Measurements from ENCODE around the gene AVPR2.

The AVPR2 gene

DNA sequence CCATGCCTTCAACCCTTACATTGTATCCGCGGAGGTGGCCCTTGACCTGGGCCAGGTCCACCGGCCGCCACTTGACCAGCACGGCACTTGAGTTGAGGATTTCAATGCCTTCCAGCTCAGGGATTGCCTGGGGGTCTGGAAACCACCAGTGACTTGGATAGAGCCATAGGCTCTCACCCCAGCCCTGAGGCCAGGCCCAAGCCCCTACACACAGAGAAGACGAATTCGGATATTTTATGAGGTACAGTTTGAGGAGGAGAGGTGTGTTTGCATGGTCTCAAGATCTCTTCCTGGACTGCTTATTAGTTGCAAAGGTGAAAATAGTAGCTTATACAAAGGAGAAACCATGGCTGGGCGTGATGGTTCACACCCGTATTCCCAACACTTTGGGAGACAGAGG is 38.8 kb upstream of the AVPR2 start:
- H3K4me1 ChIP-seq (ENCODE audit: control insufficient read depth in 1 of 2, insufficient read depth in 2 of 2, low read length in 2 of 2) = no peaks in the 10 kb centered on the region
- H3K27me3 ChIP-seq (ENCODE audit: low read depth, low read length) = no peaks in the 10 kb centered on the region
- no peak overlapping the region for H3K4me3 ChIP-seq (ENCODE audit: low read depth in 1 of 2, low read length in 2 of 2)
- no peak overlapping the region for H3K27ac ChIP-seq (ENCODE audit: low read length)
- no peaks in the 10 kb centered on the region for H3K9me3 ChIP-seq (ENCODE audit: control insufficient read depth in 1 of 2, low read length in 2 of 2)
- H3K36me3 ChIP-seq (ENCODE audit: control insufficient read depth in 1 of 2, insufficient read depth in 2 of 2, low read length in 2 of 2) = no peaks in the 10 kb centered on the region

DNA sequence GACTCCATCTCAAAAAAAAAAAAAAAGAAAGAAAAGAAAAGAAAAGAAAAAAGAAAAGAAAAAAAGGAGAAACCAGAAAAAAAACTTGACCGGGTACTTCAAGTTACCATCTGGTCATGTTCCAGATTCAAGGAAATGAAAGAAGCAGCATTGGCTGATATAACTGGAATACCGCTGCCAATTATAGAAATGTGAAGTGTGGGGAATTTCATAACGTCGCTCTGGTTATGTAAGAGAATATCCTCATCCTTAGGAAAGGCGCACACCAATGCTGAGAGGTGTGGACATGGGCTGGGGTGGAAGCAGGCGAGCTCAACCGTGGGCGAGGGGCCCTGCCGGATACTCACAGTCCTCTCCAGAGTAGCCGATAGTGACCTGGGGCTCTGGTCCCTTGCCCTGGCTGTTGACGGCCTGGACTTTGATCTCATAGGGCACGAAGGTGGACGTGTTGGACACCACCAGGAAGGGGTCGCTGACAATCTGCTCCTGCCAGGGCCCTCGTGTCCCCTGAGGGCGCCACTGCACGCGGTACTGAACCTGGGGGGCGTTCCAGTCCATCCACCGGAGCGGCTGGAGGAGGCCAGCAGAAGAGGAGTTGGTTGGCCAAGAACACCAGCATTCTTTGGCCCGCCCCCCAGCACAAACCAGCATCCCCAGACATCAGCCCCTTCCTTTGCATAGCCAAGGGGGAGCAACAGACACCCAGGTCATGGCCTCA is 38.0 kb upstream of the AVPR2 start:
- Histone ChIP-seq H3K4me1 (ENCODE audit: control insufficient read depth in 1 of 2, insufficient read depth in 2 of 2, low read length in 2 of 2) (no peaks in the 10 kb centered on the region), H3K27me3 (ENCODE audit: low read depth, low read length) (no peaks in the 10 kb centered on the region), H3K27ac (ENCODE audit: low read length) (no peak overlapping the region), H3K4me3 (ENCODE audit: low read depth in 1 of 2, low read length in 2 of 2) (no peak overlapping the region), H3K9me3 (ENCODE audit: control insufficient read depth in 1 of 2, low read length in 2 of 2) (no peaks in the 10 kb centered on the region), H3K36me3 (ENCODE audit: control insufficient read depth in 1 of 2, insufficient read depth in 2 of 2, low read length in 2 of 2) (no peaks in the 10 kb centered on the region)

DNA sequence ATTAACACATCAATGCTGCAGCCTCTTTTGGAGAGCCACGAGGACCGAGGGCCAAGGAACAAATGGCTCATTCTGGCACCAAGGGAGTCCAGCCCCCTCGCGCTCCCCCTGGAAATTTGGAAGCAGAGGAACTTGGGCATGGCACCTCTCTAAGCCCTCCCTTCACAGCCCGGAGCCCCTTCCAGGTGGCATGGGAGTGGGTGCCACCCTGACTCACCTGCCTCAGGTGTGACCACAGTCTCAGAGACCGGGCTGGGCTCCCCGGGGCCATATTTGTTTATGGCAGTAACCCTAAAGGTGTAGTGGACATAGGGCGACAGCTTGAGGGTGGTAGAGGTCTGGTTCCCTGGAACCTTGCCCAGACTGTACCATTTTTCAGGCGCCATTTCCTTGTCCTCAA is 37.3 kb upstream of the AVPR2 start:
- H3K4me1 ChIP-seq (ENCODE audit: control insufficient read depth in 1 of 2, insufficient read depth in 2 of 2, low read length in 2 of 2) = no peaks in the 10 kb centered on the region
- no peaks in the 10 kb centered on the region for H3K27me3 ChIP-seq (ENCODE audit: low read depth, low read length)
- H3K27ac ChIP-seq (ENCODE audit: low read length) = no peak overlapping the region
- H3K36me3 ChIP-seq (ENCODE audit: control insufficient read depth in 1 of 2, insufficient read depth in 2 of 2, low read length in 2 of 2) = no peaks in the 10 kb centered on the region
- no peak overlapping the region for H3K4me3 ChIP-seq (ENCODE audit: low read depth in 1 of 2, low read length in 2 of 2)
- no peaks in the 10 kb centered on the region for H3K9me3 ChIP-seq (ENCODE audit: control insufficient read depth in 1 of 2, low read length in 2 of 2)

DNA sequence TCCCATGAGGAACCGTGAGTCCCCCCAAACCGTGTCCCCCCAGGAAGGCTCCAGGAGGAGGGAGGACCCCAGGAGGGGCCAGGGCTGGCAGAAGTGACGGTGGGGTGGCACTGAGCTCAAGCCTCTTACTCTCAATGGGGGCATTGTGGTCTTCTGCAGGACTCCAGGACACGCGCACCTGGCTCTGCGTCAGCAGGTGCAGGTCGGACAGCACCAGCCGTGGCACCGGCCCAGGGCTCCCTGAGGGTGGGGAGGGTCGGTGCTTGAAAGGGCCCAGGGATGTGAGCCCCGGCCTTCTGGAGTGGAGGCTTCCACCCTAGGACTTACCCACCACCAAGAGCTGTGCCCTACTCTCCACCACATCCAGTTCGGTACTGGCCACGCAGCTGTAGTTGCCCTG is 36.8 kb upstream of the AVPR2 start:
- Histone ChIP-seq H3K9me3 (ENCODE audit: control insufficient read depth in 1 of 2, low read length in 2 of 2) (no peaks in the 10 kb centered on the region), H3K4me3 (ENCODE audit: low read depth in 1 of 2, low read length in 2 of 2) (no peak overlapping the region), H3K27ac (ENCODE audit: low read length) (no peak overlapping the region), H3K27me3 (ENCODE audit: low read depth, low read length) (no peaks in the 10 kb centered on the region), H3K36me3 (ENCODE audit: control insufficient read depth in 1 of 2, insufficient read depth in 2 of 2, low read length in 2 of 2) (no peaks in the 10 kb centered on the region), H3K4me1 (ENCODE audit: control insufficient read depth in 1 of 2, insufficient read depth in 2 of 2, low read length in 2 of 2) (no peaks in the 10 kb centered on the region)

DNA sequence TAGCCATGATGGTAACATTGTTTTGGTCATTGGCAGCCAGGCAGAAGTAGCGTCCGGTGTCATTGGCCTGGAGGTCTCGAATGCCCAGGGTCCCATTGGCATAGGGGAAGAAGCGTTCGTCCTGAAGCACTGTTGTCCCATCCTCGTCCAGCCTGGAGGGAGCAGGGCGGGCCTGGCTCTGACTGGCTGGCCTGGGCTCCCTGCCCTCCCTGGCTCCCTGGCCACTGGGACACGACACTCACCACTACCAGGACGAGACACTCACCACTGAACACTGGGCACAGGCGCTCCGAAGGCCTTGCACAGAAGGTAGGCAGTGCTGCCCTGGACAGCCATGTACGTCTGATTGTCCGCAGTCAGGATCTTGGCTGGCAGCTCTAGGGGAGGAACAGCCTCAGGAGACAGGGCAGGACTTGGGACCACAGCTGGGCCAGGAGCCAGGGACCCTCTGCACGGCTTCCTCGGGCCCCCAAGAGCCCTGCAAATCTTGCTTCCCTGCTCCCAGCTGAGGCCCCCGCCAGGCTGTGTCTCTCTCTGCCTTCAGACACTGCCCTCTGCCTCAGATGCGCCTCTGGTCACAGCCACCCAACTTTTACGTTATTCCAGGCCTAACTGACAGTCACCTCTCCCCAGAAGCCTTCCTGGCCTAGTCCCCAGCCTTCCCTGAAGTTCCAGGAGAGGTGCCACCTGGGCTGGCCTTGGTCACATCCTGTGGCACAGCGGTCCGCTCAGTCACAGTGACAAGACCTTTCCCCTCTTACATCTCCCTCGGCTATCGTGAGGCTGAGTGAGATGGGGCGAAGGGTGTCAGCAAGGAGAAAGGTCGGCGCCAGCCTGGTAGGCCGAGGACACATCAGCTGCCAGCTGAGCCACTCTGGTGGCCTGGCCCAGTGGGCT is 35.6 kb upstream of the AVPR2 start:
- no peak overlapping the region for H3K27ac ChIP-seq (ENCODE audit: low read length)
- no peaks in the 10 kb centered on the region for H3K27me3 ChIP-seq (ENCODE audit: low read depth, low read length)
- H3K9me3 ChIP-seq (ENCODE audit: control insufficient read depth in 1 of 2, low read length in 2 of 2) = no peaks in the 10 kb centered on the region
- no peak overlapping the region for H3K4me3 ChIP-seq (ENCODE audit: low read depth in 1 of 2, low read length in 2 of 2)
- no peaks in the 10 kb centered on the region for H3K4me1 ChIP-seq (ENCODE audit: control insufficient read depth in 1 of 2, insufficient read depth in 2 of 2, low read length in 2 of 2)
- no peaks in the 10 kb centered on the region for H3K36me3 ChIP-seq (ENCODE audit: control insufficient read depth in 1 of 2, insufficient read depth in 2 of 2, low read length in 2 of 2)

DNA sequence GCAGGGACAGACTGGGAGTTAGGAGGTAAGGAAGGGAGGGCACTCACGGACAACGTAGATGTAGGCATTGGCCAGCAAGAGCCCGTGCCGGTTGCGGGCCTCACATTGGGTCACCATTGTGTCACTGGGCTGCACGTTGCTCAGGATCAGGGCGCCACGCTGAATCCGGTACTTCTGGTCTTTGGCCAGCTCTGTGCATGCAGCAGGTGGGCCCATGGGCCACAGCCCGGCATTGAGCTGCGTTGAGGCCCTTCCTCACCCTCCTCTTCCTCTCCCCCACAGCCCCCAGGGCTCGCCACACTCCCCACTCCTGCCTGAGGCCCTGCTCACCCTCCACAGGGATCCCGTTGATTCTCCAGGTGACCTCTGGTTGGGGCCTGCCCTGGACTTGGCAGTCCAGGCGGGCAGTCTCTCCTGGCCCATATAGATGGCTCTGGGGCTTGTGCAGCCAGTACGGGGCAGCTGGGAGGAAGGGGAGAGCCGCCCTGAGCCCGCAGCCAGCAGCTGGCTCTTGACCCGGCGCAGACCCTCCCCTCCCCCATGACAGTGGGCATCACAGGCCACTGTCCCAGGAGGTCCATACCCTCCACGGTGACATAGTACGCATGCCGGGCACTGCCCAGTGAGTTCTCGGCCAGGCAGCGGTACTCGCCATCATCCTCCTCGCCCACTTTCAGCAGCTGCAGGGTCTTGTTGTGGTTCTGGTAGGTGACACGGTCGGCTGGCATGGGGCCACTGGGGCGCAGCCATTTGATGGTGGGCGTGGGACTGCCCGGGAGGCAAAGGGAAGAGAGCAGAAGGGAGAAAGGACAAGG is 34.8 kb upstream of the AVPR2 start:
- Histone ChIP-seq H3K27me3 (ENCODE audit: low read depth, low read length) (no peaks in the 10 kb centered on the region), H3K36me3 (ENCODE audit: control insufficient read depth in 1 of 2, insufficient read depth in 2 of 2, low read length in 2 of 2) (no peaks in the 10 kb centered on the region), H3K4me1 (ENCODE audit: control insufficient read depth in 1 of 2, insufficient read depth in 2 of 2, low read length in 2 of 2) (no peaks in the 10 kb centered on the region), H3K4me3 (ENCODE audit: low read depth in 1 of 2, low read length in 2 of 2) (no peak overlapping the region), H3K9me3 (ENCODE audit: control insufficient read depth in 1 of 2, low read length in 2 of 2) (no peaks in the 10 kb centered on the region), H3K27ac (ENCODE audit: low read length) (no peak overlapping the region)

DNA sequence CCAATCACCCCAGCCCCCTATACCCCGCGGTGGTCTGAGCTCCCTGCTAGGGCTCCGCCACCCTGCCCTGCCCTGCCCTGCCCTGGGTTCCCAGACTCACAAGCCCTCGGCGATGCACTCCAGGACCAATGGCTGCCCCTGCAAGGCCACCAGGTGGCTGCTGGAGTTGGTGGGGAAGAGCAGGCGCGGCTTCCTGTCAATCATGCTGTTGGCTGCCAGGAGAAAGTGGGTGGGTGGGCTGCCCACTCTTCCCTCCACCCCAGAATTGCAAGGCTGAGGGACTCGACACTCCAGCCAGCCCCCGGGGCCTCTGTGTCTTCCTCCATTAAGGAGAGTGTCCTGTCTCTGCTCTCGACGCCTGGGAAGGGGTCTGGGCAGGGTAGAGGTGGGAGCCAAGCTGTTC is 34.2 kb upstream of the AVPR2 start:
- no peaks in the 10 kb centered on the region for H3K36me3 ChIP-seq (ENCODE audit: control insufficient read depth in 1 of 2, insufficient read depth in 2 of 2, low read length in 2 of 2)
- no peaks in the 10 kb centered on the region for H3K9me3 ChIP-seq (ENCODE audit: control insufficient read depth in 1 of 2, low read length in 2 of 2)
- H3K27me3 ChIP-seq (ENCODE audit: low read depth, low read length) = no peaks in the 10 kb centered on the region
- no peak overlapping the region for H3K27ac ChIP-seq (ENCODE audit: low read length)
- H3K4me1 ChIP-seq (ENCODE audit: control insufficient read depth in 1 of 2, insufficient read depth in 2 of 2, low read length in 2 of 2) = no peaks in the 10 kb centered on the region
- H3K4me3 ChIP-seq (ENCODE audit: low read depth in 1 of 2, low read length in 2 of 2) = no peak overlapping the region

DNA sequence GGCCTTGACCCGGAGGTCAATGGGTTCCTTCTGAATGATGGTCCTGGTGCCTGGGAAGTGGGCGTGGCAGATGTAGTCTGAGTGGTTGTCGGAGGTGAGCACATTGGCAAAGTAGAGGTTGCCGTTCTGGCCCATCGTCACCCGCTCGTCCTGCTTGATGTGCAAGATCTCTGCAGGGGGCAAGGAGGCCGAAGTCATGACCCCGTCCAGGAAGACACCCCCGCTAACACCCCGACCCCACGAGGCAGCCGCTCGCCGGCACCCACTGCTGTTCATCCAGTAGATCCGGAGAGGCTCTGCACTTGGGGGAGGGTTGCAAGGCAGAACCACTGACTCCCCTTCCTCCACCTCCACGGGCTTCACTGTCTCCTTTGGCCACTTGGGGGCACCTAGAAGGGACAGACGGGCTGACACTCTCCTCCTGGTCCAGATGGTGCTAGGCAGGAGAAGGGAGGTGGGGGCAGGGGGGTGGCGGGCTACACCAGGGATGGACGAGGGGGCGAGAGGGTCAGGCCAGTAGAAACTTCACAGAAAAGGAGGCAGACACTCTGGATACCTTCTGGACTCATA is 33.6 kb upstream of the AVPR2 start:
- no peak overlapping the region for H3K27ac ChIP-seq (ENCODE audit: low read length)
- H3K9me3 ChIP-seq (ENCODE audit: control insufficient read depth in 1 of 2, low read length in 2 of 2) = no peaks in the 10 kb centered on the region
- no peaks in the 10 kb centered on the region for H3K4me1 ChIP-seq (ENCODE audit: control insufficient read depth in 1 of 2, insufficient read depth in 2 of 2, low read length in 2 of 2)
- no peaks in the 10 kb centered on the region for H3K27me3 ChIP-seq (ENCODE audit: low read depth, low read length)
- no peaks in the 10 kb centered on the region for H3K36me3 ChIP-seq (ENCODE audit: control insufficient read depth in 1 of 2, insufficient read depth in 2 of 2, low read length in 2 of 2)
- H3K4me3 ChIP-seq (ENCODE audit: low read depth in 1 of 2, low read length in 2 of 2) = no peak overlapping the region

DNA sequence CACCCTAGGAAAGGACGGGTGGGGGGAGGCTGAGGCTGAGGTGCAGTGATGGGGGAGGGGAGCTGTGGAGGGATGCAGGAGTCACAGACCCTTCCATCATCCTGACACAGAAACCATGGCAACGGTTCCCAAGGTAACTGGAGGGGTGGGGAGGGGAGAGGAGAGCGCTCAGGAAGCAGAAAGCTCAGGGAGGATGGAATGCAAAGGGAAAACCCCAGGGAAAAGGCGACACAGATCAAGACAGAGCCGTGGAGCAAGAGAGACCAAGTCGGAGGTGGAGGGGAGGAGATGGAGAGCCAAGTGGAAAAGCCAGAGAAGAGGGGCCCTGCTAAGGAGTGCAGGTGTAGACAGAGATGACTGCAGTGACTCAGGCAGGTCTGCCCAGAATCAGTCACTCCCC is 33.0 kb upstream of the AVPR2 start:
- no peaks in the 10 kb centered on the region for H3K27me3 ChIP-seq (ENCODE audit: low read depth, low read length)
- no peak overlapping the region for H3K4me3 ChIP-seq (ENCODE audit: low read depth in 1 of 2, low read length in 2 of 2)
- no peaks in the 10 kb centered on the region for H3K36me3 ChIP-seq (ENCODE audit: control insufficient read depth in 1 of 2, insufficient read depth in 2 of 2, low read length in 2 of 2)
- no peaks in the 10 kb centered on the region for H3K4me1 ChIP-seq (ENCODE audit: control insufficient read depth in 1 of 2, insufficient read depth in 2 of 2, low read length in 2 of 2)
- H3K27ac ChIP-seq (ENCODE audit: low read length) = no peak overlapping the region
- H3K9me3 ChIP-seq (ENCODE audit: control insufficient read depth in 1 of 2, low read length in 2 of 2) = no peaks in the 10 kb centered on the region

DNA sequence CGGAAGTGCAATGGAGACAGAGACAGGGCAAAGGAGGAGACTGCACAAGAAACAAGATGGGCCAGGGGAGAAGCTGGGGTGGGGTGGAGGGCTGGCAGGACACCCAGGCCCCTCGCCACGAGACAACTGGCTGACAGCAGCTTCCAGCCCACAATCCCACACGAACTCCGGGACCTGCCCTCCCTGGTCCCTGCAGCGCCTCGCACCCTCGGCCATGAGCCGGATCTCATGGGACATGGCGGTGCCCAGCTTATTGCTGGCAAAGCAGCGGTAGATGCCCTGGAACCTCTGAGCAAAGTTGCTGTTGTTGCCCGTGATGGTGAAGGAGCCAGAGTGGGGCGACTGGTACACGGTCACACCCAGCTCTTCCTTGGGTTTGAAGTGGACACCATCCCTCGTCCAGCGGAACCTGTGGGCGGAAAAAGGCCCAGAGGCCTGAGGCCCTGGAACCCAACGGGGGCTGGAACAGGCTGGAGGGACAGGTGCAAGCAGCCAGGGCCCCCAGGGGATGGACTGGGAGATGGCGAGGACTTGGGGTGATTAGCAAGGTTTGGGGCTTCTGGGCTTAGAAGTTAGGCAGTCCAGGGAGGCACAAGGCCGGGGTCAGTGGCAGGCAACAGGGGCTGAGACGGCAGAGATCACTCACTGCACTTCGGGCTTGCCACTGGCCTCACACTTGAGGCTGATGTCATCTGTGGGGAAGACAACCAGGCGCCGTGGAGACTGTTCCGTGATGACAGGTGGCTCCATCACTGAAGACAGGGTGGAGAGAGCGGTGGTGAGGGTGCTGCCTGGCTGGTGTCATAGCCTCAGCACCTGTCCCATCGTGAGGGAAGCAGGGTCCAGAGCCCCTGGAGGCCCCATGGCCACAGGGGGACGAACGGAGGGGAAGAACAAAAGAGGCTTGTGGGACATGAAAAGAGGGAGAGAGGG is 32.3 kb upstream of the AVPR2 start:
- Histone ChIP-seq H3K27me3 (ENCODE audit: low read depth, low read length) (no peaks in the 10 kb centered on the region), H3K4me1 (ENCODE audit: control insufficient read depth in 1 of 2, insufficient read depth in 2 of 2, low read length in 2 of 2) (no peaks in the 10 kb centered on the region), H3K4me3 (ENCODE audit: low read depth in 1 of 2, low read length in 2 of 2) (no peak overlapping the region), H3K9me3 (ENCODE audit: control insufficient read depth in 1 of 2, low read length in 2 of 2) (no peaks in the 10 kb centered on the region), H3K27ac (ENCODE audit: low read length) (no peak overlapping the region), H3K36me3 (ENCODE audit: control insufficient read depth in 1 of 2, insufficient read depth in 2 of 2, low read length in 2 of 2) (no peaks in the 10 kb centered on the region)
